Lung microvascular endothelial cell (primary cell): Measurements from ENCODE around the gene FBXL2. TPM values are rescaled to one million over a fixed set of nuclear protein-coding genes. Genes with fewer than 3 reads are reported as not detected.
A peak's percentile ranks its signal among the peaks of the same experiment; 100 is the strongest.
"Not testable (repeated sequence)": the region's sequence is repeated elsewhere in the genome, so short reads cannot be mapped to it uniquely, and the experiment has no call there.

ENCODE experiments used
- DNase-seq, 2 donors: peaks; one replicate each; pipeline versions ENCODE4 v3.0.0 to v3.0.0-alpha.2; 2010; ENCODE audit warnings: low read depth in 2 of 2
- total RNA-seq: library from RNA; depleted of rRNA; stranded (reverse); fragments of >200 nt; gene quantifications from 2 replicates; pipeline ENCODE4 v1.2.1, GENCODE V29; 2014

The FBXL2 gene
- total RNA-seq, 1 donor from 2014 or later: 8.9 TPM

GRCh38 chr3:33426630-33427317 lies 149.5 kb downstream of the FBXL2 start:
- DNase-seq: no peak

GRCh38 chr3:33428734-33429133 lies 151.5 kb downstream of the FBXL2 start:
- no peak for DNase-seq

- DNase-seq: not testable (repeated sequence)
Measured at GRCh38 chr3:33429306-33429705, 152.1 kb downstream of the FBXL2 start.

- no peak for DNase-seq
Measured at GRCh38 chr3:33430061-33430460, 152.8 kb downstream of the FBXL2 start.

- DNase-seq: peak in 1 of 2 donors; percentile 6
Measured at GRCh38 chr3:33430571-33430970, 153.3 kb downstream of the FBXL2 start.

GRCh38 chr3:33433843-33434242 lies 156.6 kb downstream of the FBXL2 start:
- no peak for DNase-seq

Other genes starting within 250 kb of the FBXL2 start
- 44.2 and 45.2 TPM in 2 replicates for gene GLB1, start 180.3 kb upstream of the FBXL2 start, total RNA-seq
- gene TMPPE, start 180.3 kb upstream of the FBXL2 start, total RNA-seq: 5.9 and 8.9 TPM in 2 replicates
- 60.1 and 124 TPM in 2 replicates for gene CRTAP, start 163.4 kb upstream of the FBXL2 start, total RNA-seq
- under 0.01 and 0.87 TPM in 2 replicates for gene SUSD5, start 58.6 kb upstream of the FBXL2 start, total RNA-seq
- gene UBP1, start 163.0 kb downstream of the FBXL2 start, total RNA-seq: 29.9 and 37.3 TPM in 2 replicates